GM06990 (cell line): ENCODE results near the gene SEMA6B.

Experiments used
- DNase-seq: peaks from one replicate; pipeline ENCODE4 v3.0.0-alpha.2; 2011; ENCODE audit not compliant: insufficient read length; ENCODE audit errors: extremely low read depth
- H3K27me3 ChIP-seq: replicated peaks from 2 replicates; pipeline ENCODE4 v1.6.0; 2011; ENCODE audit warnings: low read length; ENCODE audit not compliant: control insufficient read depth, insufficient read depth
- H3K36me3 ChIP-seq: 2 replicates; pipeline ENCODE4 v1.5.1; 2011; ENCODE audit warnings: low read length; ENCODE audit not compliant: control insufficient read depth, insufficient read depth
- H3K4me3 ChIP-seq: replicated peaks from 2 replicates; pipeline ENCODE4 v1.5.1; 2011; ENCODE audit warnings: low read depth, mild to moderate bottlenecking, control low read depth, low read length
- CTCF ChIP-seq: IDR thresholded peaks from 2 replicates; pipeline ENCODE4 v1.5.1; 2011; ENCODE audit warnings: low read length, control low read depth, mild to moderate bottlenecking, inconsistent platforms; ENCODE audit not compliant: insufficient read depth, poor library complexity, severe bottlenecking

SEMA6B gene

GRCh38 chr19:4578552-4579248, 19.2 kb upstream of the SEMA6B start:
- TF ChIP-seq CTCF: no peak
- no peak overlapping the region for H3K4me3 ChIP-seq
- DNase-seq: no peak
- no peaks in the 10 kb centered on the region for H3K36me3 ChIP-seq
- peaks cover 1% of the 10 kb centered on the region for H3K27me3 ChIP-seq

- TF ChIP-seq CTCF: no peak
- Histone ChIP-seq H3K27me3 (peaks cover 1% of the 10 kb centered on the region), H3K36me3 (no peaks in the 10 kb centered on the region), H3K4me3 (no peak overlapping the region)
- DNase-seq: no peak
Measured at GRCh38 chr19:4577020-4577782, 17.7 kb upstream of the SEMA6B start.

GRCh38 chr19:4576016-4576933, 16.8 kb upstream of the SEMA6B start:
- Histone ChIP-seq H3K36me3 (no peaks in the 10 kb centered on the region), H3K27me3 (no peaks in the 10 kb centered on the region; the same call in none of the 2 replicates), H3K4me3 (no peak overlapping the region)
- TF ChIP-seq CTCF: peak; percentile 78
- no peak for DNase-seq

GRCh38 chr19:4575267-4576015, 16.0 kb upstream of the SEMA6B start:
- no peak for DNase-seq
- no peak overlapping the region for H3K4me3 ChIP-seq

More at GRCh38 chr19:4575267-4576015, 16.0 kb upstream of the SEMA6B start:
- Histone ChIP-seq H3K36me3 (no peaks in the 10 kb centered on the region), H3K27me3 (no peaks in the 10 kb centered on the region; the same call in none of the 2 replicates)
- no peak for TF ChIP-seq CTCF
